ENCODE data around the gene S100A9.
"Not testable (repeated sequence)": the region's sequence is repeated elsewhere in the genome, so short reads cannot be mapped to it uniquely, and the experiment has no call there.

Gene S100A9

DNA sequence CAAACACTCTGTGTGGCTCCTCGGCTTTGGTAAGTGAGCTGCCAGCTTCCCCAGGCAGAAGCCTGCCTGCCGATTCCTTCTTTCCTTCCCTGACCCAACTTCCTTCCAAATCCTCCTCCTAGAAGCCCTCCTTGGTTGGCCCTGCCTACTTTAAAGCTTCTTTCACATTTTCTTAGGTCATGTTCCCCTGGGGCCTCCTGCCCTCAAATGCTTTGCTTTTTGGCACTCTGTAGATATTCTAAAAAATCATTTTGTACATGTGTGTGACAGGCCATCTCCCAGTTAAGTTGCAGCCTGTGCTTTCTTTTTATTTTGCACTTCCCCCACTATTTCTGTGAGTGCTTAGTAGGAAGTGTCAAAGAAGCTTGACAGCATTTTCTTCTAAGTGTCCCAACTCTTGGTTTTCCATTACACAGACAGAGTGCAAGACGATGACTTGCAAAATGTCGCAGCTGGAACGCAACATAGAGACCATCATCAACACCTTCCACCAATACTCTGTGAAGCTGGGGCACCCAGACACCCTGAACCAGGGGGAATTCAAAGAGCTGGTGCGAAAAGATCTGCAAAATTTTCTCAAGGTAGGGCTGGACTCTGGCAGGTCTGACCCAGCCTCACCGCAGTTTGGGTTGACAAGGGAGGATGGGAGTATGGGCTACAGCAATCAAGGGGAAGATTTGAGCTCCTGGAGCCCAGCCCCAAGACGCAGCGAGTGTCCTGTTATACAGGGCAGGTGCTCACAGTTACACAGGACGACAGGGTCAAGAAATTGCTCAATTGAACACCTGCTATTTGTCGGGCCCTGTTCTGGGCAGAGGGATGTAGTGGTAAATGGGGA lies at the start of gene S100A9:
Gene S100A9 (plus strand): TSS at position 2 of the 838 bp plus-strand sequence. CDS start 430 bp downstream, at position 432.
- DNase-seq, result no peak

GRCh38 chr1:153308540-153308939 lies 49.1 kb upstream of the S100A9 start:
- no peak for DNase-seq

DNA sequence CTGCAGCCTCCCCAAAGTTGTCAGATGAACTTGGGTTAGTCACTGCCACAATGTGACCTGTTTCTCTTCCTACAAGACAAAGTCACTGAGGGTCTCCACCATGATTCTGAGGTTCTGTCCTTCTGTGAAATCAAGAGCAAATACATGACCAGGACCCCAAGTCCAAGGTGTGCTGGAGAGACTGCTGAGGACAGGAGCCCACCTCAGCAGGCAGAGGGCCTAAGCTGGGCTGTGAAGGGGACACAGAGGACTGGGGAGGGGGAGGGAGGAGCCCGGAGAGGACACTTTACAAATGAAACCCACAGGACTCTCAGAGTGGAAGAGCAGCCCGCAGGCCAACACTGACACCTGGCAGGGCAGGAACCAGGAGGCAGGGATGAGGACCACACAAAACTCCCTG lies 48.2 kb upstream of the S100A9 start:
- no peak for DNase-seq

DNA sequence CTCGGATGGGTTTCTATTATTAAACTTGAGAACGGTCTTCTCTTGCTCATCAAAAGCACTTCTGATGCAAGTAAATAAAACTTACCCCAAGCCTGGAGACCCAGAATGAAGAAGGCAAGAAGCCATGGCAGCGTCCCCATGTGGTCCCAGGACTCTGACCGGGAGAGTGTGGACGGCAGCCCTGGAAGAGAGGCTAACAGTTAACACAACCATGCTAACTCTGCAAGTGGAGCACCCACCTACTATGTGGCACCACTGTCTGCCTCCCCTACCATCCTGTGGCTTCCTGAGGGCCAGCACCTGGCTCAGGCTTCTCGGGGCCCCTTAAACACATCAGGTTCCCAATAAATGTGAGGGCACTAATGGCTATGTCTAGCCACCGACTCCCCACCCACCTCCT lies 47.1 kb upstream of the S100A9 start:
- DNase-seq, result no peak

DNA sequence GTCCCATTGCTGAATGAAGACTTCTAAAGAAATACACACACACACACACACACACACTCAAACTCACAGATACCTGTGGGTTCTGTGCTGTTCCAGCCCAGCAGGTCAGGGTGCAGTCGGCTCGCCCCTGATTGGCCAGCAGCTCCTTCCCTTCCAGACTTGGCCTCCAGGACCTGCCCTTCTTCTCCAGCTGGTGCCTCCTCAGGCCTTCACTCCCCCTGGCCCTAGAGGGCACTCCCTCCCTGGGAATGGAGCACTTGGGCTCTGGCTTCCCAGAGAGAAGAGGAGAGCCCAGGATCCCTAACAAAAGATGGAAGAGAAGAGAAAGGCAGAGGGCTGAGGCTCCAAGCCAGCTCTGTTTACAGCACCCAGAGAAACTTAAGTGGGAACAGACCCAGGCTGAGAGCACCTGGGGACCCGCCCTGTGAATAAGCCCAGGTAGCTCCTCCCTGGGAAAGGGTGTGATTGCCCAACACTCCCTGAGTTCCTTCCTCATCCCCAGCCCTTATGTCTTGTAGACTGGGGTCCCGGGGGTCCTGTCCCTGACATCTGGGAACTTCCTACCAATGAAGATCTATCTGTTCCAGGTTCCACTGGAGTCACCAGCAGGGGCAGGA lies 45.0 kb upstream of the S100A9 start, which contains the start of gene PGLYRP3:
Gene PGLYRP3 (minus strand): TSS at position 383 of the 617 bp plus-strand sequence. CDS start 2,287 bp downstream, outside the sequence.
- DNase-seq, result no peak

DNA sequence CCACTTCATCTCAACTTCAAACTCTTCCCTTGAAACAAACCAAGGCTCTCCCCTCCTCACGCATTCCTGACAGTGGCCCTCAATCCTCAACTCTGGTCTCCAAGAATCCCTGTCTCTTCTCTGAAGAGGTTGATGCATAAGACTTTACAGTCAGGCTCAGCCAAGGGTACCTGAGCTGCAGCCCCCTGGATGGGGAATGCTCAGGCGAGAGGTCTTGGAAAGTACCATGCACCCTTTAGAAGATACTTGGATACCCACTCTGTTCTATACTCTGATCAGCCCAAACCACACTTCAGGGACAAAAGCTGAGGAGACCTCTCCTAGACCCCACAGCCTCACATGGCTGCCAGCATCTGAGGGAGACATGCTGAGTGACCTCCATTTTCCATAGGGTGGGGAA lies 44.4 kb upstream of the S100A9 start:
- DNase-seq, result no peak

DNA sequence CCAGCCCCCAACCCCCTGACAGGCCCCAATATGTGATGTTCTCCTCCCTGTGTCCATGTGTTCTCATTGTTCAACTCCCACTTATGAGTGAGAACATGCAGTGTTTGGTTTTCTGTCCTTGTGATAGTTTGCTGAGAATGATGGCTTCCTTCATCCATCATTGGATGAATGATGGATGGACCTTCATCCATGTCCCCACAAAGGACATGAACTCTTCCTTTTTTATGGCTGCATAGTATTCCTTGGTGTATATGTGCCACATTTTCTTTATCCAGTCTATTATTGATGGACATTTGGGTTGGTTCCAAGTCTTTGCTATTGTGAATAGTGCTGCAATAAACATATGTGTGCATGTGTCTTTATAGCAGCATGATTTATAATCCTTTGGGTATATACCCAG lies 43.3 kb upstream of the S100A9 start:
- DNase-seq, result not testable (repeated sequence)

- not testable (repeated sequence) for DNase-seq
Measured at GRCh38 chr1:153316013-153316412, 41.6 kb upstream of the S100A9 start.

GRCh38 chr1:153318145-153318544 lies 39.5 kb upstream of the S100A9 start:
- not testable (repeated sequence) for DNase-seq

GRCh38 chr1:153322568-153322967 lies 35.1 kb upstream of the S100A9 start:
- no peak for DNase-seq

GRCh38 chr1:153324912-153325311 lies 32.7 kb upstream of the S100A9 start:
- no peak for DNase-seq

DNA sequence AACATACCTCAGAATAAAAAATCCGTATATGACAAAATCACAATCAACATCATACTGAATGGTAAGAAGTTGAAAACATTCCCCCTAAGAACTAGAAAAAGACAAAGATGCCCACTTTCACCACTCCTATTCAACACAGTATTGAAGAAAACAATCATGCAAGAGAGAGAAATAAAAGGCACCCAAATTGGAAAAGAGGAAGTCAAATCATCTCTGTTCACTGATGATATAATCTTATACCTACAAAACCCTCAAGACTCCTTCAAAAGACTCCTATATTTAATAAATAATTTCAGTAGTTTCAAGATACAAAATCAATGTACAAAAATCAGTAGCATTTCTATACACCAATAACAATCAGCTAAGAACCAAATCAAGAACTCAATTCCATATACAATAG lies 23.8 kb upstream of the S100A9 start:
- no peak for DNase-seq

DNA sequence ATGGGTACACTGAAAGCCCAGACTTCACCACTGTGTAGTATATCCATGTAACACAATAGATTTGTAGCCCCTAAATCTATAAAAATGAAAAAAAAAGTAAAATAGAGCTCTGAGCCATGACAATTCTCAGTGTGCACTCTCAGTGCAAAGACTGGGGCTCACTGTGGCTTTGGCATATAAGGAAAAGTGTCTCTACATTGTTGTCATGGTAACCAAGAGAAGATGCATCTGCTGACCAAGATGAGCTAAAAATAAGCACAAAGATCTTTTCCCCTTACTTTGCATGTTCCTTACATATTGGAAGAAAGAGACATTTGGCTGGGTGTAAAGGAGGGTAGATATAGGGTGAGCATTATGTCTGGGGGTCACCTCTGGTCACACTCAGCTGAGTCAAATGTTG lies 21.0 kb upstream of the S100A9 start:
- DNase-seq, result no peak

DNA sequence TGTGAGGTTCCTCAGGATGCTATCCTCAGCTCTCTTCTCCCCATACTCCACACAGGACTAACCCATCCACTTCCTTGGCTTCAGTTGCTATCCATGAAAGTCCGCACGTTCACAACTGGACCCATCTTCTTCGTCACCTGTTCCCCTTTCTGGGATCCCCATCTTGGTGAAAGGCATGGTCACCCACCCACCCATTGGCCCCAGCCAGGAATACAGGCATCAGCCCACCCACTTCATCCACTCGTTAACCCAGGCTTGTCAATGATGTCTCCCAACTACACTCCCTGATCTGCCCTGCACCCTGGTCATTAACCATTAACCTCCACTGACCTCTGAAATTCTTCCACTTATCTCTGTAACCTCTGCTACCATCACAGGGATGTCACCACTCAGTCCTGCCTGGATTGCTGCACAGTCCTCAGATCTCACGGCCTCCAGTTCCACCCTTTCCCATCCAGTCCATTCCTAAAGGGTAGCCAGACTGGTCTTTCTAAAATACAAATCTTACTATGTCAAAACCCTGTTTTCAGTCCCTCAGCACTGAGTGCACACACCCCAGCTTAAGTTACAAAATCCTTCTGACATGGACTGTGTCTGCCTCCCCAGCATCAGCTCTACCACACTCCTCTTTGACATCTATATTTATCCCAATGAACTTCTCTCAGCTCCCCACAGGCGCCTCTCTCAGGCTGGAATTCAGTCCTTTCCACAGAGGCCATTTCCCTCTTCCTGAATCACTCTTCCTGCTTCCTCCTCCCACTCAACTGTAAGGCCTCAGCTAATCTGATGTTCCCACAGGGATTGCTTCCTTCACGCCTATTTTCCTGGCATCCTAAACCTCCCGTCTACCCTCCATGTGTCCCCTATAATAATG lies 19.4 kb upstream of the S100A9 start:
- DNase-seq, result no peak

- no peak for DNase-seq
Measured at GRCh38 chr1:153339802-153340201, 17.9 kb upstream of the S100A9 start.

DNA sequence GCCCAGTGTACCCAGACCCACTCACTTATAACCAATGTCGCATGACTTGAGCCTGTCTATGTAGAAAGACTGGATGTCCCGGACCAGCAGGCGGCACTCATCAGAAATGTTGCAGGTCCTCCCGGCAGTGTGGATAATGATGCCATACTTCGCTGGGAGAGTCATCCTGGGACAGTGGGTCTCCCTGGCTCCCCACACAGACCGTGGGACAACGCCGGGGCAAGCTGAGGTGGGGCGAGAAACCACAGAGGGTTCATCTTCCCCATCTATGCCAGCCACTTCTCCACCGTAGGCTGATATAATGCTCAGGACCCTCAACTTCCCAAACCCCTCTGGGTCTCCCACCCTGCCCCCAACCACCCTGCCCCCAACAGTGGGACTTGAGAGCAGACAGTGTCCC lies 17.3 kb upstream of the S100A9 start:
- DNase-seq, result no peak

DNA sequence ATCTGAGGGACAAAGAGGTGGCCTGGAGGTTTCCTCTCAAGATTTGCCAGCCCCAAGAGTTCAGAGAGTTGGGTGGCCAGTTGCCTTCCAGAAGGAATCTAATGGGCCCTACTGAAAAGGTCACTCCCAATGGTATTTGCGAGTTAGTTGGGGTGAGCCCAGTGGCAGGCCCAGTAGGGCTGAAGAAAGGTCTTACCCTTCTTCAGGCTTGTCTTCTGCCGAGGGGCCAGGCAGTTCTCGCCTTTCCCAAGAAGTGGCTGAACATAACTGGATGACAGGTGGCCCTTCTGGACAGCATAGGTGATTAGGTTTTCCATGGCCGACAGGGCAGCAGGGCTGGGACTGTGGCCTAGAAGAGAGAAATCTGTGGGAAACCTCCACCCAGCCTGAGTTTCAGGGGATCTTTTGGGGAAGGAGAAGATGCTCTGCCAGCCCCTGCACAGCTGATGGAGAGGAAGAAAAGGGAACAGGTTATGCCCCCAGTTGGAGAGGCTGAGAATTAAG lies 16.2 kb upstream of the S100A9 start:
- no peak for DNase-seq

- no peak for DNase-seq
Measured at GRCh38 chr1:153342178-153342577, 15.5 kb upstream of the S100A9 start.

DNA sequence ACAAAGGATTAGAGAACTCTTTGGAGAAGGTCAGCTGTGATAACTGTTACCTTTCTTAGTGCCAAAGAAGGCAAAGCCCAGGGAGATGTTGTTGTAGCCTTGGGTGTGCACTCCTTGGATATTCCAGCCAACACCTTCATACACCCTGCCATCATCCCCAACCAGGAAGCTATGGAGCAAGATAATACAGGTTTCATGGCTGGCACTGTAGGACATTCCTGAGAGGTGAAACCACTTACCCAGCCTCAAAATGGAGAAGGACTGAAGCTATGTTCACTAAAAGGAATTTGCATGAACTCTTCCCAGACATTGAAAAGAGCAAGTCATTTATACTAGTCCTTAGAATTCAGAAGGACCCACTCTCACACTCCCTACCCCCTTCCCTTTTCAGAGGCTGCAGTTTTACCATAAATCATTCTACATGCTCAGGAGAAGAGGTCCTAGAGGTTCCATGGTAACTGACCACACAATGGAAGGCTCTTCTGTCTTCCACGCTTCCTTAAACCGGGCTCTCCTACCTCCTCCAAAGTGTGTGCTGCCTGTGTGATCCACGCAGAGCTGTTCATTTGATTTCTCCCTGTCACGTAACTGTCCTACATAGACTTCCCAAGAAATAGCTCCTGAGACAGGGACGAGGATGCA lies 14.5 kb upstream of the S100A9 start:
- DNase-seq, result no peak

DNA sequence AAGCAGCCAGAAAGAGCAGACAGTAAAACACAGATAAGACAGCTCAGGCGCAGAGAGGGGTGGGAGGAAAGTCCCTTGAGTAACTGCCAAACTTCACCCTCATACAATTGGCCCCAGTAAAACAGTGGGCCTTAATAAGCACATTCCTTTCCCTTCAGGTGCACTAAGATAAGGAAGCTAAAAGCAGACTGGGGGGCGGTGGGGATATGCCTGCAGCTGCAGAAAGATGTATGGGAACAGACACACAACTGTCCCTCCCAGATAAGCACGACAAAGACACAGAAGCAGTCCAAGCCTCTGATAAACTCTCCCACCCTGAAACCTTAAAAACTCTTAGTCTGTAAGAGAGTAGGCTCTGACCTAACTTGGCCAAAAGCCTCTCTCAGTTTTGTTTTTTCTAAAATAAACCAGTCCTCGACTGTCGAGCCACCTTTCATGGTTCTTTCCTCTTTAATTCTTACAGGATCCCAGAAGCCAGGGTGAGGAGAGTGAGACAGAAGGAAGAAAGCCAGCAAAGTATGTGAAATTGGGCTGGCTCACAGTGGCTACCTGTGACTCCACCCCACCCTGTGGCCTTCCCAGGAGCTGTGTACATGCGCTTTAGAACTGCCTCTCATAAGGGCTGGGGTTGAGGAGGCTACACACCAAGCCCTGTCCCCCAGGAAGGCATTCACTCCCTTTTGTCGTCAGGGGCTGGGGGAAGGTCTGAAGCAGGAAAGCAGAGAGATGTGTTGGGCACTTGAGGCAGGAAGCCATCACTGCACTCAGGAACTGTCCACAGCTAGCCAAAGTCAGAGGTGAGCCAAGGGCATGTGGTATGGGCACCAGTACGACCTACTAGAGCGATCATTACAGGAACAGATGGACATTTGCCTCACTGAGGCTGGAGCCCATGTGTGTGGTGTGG lies 13.6 kb upstream of the S100A9 start:
- no peak for DNase-seq

GRCh38 chr1:153344718-153345025 lies 13.0 kb upstream of the S100A9 start:
- DNase-seq, result no peak

All from EL (cell line).